COR-L47 (cell line): ENCODE measurements around the gene FBXO31.
"Not testable (repeated sequence)": the region's sequence is repeated elsewhere in the genome, so short reads cannot be mapped to it uniquely, and the experiment has no call there.

Experiments used
- DNase-seq: peaks from one replicate; lab custom pipeline; 2025; lab: John Stamatoyannopoulos, UW

Gene FBXO31

GRCh38 chr16:87342978-87343752 is 40.4 kb downstream of the FBXO31 start:
- DNase-seq, result no peak

- no peak for DNase-seq
Measured at GRCh38 chr16:87342504-87342903, 41.1 kb downstream of the FBXO31 start.

GRCh38 chr16:87340198-87340597 is 43.4 kb downstream of the FBXO31 start:
- DNase-seq, result no peak

- DNase-seq, result not testable (repeated sequence)
Measured at GRCh38 chr16:87339724-87340105, 43.9 kb downstream of the FBXO31 start.

- no peak for DNase-seq
Measured at GRCh38 chr16:87339086-87339723, 44.4 kb downstream of the FBXO31 start.

GRCh38 chr16:87338155-87338765 is 45.3 kb downstream of the FBXO31 start:
- no peak for DNase-seq

- no peak for DNase-seq
Measured at GRCh38 chr16:87337262-87337771, 46.3 kb downstream of the FBXO31 start.

- no peak for DNase-seq
Measured at GRCh38 chr16:87336434-87337240, 46.9 kb downstream of the FBXO31 start.

GRCh38 chr16:87335625-87336433 is 47.7 kb downstream of the FBXO31 start:
- DNase-seq, result no peak

- DNase-seq, result no peak
Measured at GRCh38 chr16:87334651-87335624, 48.6 kb downstream of the FBXO31 start.

GRCh38 chr16:87333581-87334331 is 49.8 kb downstream of the FBXO31 start:
- no peak for DNase-seq

- no peak for DNase-seq
Measured at GRCh38 chr16:87333101-87333500, 50.5 kb downstream of the FBXO31 start.

- DNase-seq, result no peak
Measured at GRCh38 chr16:87332150-87332549, 51.4 kb downstream of the FBXO31 start.

- no peak for DNase-seq
Measured at GRCh38 chr16:87331241-87331801, 52.3 kb downstream of the FBXO31 start.

GRCh38 chr16:87330646-87331045 is 52.9 kb downstream of the FBXO31 start:
- DNase-seq, result no peak

- no peak for DNase-seq
Measured at GRCh38 chr16:87330257-87330624, 53.3 kb downstream of the FBXO31 start.

- DNase-seq, result no peak
Measured at GRCh38 chr16:87329436-87330256, 53.9 kb downstream of the FBXO31 start.

- no peak for DNase-seq
Measured at GRCh38 chr16:87328846-87329245, 54.7 kb downstream of the FBXO31 start.
